C1 segment of cervical spinal cord (tissue), 14 donors: ENCODE measurements around the gene THRB.

Experiments
- DNase-seq, 14 donors: peaks; one replicate each; lab custom pipeline; 2025; lab: John Stamatoyannopoulos, UW

THRB gene

GRCh38 chr3:24185738-24186384 is 308.8 kb downstream of the THRB start:
- DNase-seq = peak in 8 of 14 donors; percentile 1 to 28 (median 12)

DNA sequence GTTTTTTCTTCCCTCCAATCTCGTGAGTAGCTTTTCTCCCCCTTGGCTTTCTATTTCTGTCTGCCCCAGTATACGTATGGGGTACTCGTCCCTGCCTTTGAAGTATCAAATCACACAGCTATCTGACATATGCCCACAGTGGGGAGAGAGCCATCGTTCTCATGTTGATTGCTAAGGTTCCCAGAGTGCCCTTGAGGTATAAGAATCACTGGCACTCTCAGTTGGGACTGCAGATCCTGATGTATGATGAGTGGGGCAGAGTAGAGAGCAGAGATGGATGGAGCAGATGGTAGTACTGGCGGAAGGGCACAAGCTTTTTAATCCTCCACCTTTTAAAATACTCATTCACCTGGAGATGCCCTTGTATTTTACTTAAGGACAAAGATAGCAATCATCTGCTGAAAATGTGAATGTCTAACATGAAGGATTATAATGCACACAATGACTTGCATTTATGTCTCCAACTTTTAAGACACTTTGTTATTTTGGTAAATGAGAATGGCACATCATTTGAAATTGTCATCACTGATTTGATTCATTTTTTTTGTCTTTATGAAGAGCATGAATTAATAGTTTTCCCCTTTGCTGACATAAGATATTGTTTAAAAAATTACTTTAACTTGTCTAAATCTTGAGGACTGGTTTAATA is 310.0 kb downstream of the THRB start:
- DNase-seq = no peak

DNA sequence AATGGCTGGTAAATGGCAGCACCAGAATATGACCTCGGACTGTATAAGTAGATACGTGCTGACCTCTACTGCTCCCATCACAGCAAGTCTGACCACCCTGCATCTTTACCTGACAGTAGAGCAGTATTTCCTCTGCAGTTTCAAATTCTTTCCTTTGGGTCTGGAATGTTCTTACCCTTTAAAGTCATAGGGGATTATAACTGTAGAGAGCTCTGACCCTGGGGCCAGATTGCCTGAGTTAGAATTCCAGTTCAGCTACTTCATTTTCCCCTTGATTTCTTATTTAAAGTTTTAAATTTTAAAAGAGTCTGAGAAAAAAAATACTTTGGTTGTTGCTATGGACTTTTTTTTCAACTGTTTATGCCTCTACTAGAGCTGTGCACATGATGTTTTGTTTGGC is 311.9 kb downstream of the THRB start:
- no peak for DNase-seq

- DNase-seq = no peak
These were observed 313.4 kb downstream of the THRB start for GRCh38 chr3:24181256-24181655.

GRCh38 chr3:24180616-24181015 is 314.0 kb downstream of the THRB start:
- no peak for DNase-seq

GRCh38 chr3:24177201-24177600 is 317.4 kb downstream of the THRB start:
- DNase-seq = no peak

DNA sequence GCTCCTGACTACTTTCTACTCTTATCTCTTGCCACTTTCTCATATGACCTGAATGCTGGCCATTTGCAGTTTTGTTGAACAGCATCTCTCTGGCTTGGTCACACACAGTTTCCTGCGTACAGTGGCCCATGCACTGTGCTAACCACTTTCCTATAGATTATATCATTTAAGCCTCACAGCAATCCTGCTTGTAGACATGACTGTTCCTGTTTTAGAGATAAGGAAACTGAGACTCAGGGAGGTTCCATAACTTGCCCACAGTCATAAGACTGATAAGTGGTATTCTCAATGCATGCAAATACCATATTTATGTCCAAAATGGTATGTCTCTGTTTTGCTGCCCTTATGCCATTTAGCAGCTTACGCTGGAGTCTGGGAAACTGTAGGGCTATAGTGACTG is 320.0 kb downstream of the THRB start:
- DNase-seq = no peak

DNA sequence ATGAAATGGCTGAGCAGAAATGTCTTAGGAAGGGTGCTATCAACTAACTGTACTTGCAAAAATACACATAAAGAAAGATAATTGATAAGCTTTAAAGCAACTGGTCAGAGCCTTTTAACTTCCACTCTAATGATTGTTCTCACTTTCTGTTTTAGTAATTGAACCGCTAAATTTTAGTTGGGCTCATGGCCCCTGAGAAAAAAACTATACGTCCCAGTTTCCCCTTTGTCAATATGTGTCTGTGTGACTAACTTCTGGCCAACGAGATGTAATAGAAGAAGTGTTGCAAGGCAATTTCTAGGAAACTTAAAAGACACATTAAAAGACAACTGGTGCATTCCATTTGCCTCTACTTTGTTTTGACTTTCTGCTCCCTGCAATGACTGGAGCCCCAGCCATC is 325.7 kb downstream of the THRB start:
- no peak for DNase-seq

GRCh38 chr3:24167429-24167828 is 327.2 kb downstream of the THRB start:
- DNase-seq = no peak

DNA sequence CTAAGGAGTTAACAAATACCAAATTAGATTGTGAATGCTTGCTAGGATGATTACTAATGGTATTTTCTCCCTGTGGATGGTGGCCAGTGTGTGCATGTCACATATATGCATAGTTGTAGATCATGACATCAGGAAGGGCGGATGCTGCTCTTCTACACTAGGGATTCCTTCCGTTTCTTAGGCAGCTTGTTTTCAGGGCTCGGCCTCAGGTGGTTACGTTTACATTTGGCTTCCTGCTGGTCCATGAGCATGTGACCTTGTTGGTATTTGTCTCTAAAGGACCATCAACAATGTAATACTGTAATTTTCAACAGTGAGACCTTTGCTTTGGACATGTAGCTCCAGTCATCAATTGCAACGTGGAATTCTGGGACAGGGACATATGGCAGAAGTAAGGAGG is 328.1 kb downstream of the THRB start:
- no peak for DNase-seq

- DNase-seq = no peak
These were observed 329.1 kb downstream of the THRB start for GRCh38 chr3:24165603-24165982.

- no peak for DNase-seq
These were observed 329.6 kb downstream of the THRB start for GRCh38 chr3:24164967-24165602.

- DNase-seq = no peak
These were observed 331.7 kb downstream of the THRB start for GRCh38 chr3:24162929-24163328.

DNA sequence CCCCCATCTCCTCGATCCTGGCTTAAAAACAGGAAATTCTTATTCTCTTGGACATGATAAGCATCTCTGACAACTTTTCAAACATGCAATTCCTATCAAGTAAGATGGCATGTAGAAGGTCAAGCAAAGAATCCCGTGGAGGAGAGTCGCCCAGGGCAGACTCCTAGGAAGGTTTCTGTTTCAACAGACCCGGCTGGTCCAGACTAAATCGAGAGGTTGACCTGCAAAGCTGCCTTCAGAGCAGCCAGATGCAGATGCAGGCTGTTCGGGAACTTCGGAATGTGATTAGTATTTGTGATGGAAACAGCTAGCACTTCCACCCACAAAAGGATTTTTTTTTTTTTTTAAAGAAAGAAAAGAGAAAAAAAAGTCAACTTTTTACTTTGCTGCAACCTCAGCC is 332.8 kb downstream of the THRB start:
- DNase-seq = no peak

DNA sequence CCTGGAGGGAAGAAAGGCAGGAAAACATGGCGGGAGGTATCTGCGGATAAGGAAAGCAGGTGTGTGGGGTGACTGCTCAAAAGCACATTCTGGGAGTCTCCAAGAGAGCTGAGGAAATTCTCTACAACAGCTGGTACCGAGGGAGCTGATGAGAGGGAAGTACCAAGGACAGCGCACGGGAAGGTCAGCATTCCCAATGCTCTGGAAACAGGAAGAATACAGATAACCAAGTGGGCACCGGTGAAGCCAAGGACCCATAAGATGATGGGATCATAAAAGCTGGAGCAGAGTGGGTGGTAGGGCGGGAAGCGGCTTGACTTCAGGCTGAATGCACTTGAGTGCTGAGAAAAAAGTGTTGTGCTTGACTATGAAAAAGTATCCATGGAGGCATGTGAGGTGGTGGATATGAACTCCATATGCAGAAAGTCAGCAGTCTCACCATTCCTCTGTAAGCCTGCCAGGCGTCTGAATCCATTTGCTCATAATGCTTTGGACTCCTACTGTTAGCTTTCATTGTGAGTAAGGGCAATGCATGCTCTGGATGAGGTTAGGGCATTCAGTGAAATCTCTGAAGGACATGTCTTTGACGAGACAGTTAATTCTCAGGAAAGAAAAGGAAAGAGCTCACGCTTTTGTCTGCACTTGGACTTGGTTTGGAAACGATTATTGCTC is 334.1 kb downstream of the THRB start:
- DNase-seq = no peak

GRCh38 chr3:24158761-24159454 is 335.7 kb downstream of the THRB start:
- no peak for DNase-seq

- no peak for DNase-seq
These were observed 337.5 kb downstream of the THRB start for GRCh38 chr3:24157106-24157505.

GRCh38 chr3:24156466-24156865 is 338.2 kb downstream of the THRB start:
- DNase-seq = no peak

- no peak for DNase-seq
These were observed 339.4 kb downstream of the THRB start for GRCh38 chr3:24155276-24155675.

DNA sequence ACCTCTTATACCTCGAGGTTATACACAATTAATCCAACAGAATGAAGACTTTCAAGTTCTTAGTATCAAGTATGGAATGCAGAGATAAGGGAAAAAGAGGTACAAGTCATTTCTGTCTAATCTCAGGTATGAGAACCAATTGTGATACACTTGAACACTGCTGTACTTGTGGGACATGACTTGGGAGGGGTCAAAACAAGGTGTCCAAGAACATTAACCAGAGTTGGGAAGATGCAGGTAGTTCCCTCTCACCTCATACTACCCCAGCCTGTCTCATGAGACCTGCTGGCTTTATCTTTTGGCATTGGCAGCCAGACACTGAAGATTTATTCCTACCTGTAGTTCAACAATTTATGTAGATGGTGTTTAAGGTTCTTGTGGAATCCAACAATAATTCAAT is 339.9 kb downstream of the THRB start:
- DNase-seq = no peak

- no peak for DNase-seq
These were observed 340.5 kb downstream of the THRB start for GRCh38 chr3:24154013-24154695.
